ENCODE results near the gene SLX4.
A peak's percentile ranks its signal among the peaks of the same experiment; 100 is the strongest.
"Not testable (repeated sequence)": the region's sequence is repeated elsewhere in the genome, so short reads cannot be mapped to it uniquely, and the experiment has no call there.

Gene SLX4

GRCh38 chr16:3641801-3642396 lies 30.5 kb upstream of the SLX4 start:
- FAIRE-seq, result no peak

- no peak for FAIRE-seq
Observed at GRCh38 chr16:3640632-3641501, 29.5 kb upstream of the SLX4 start.

- FAIRE-seq, result no peak
Observed at GRCh38 chr16:3640207-3640606, 28.8 kb upstream of the SLX4 start.

- no peak for FAIRE-seq
Observed at GRCh38 chr16:3638916-3639644, 27.7 kb upstream of the SLX4 start.

GRCh38 chr16:3637371-3637923 lies 26.0 kb upstream of the SLX4 start:
- no peak for FAIRE-seq

GRCh38 chr16:3625911-3626732 lies 14.7 kb upstream of the SLX4 start:
- FAIRE-seq, result peak; percentile 94

- FAIRE-seq, result no peak
Observed at GRCh38 chr16:3625331-3625730, 13.9 kb upstream of the SLX4 start.

- FAIRE-seq, result no peak
Observed at GRCh38 chr16:3623642-3624041, 12.2 kb upstream of the SLX4 start.

GRCh38 chr16:3618769-3619141 lies 7.3 kb upstream of the SLX4 start:
- no peak for FAIRE-seq

- FAIRE-seq, result no peak
Observed at GRCh38 chr16:3612510-3613466, 1.4 kb upstream of the SLX4 start.

- FAIRE-seq, result no peak
Observed at GRCh38 chr16:3610698-3611145, 684 bp downstream of the SLX4 start.

GRCh38 chr16:3609895-3610697 lies 1.3 kb downstream of the SLX4 start:
- no peak for FAIRE-seq

- not testable (repeated sequence) for FAIRE-seq
Observed at GRCh38 chr16:3608976-3609375, 2.4 kb downstream of the SLX4 start.

- no peak for FAIRE-seq
Observed at GRCh38 chr16:3608069-3608468, 3.3 kb downstream of the SLX4 start.

GRCh38 chr16:3607634-3608033 lies 3.8 kb downstream of the SLX4 start:
- FAIRE-seq, result no peak

GRCh38 chr16:3607161-3607560 lies 4.2 kb downstream of the SLX4 start:
- no peak for FAIRE-seq

- no peak for FAIRE-seq
Observed at GRCh38 chr16:3606441-3606840, 5.0 kb downstream of the SLX4 start.

- FAIRE-seq, result no peak
Observed at GRCh38 chr16:3602320-3602653, 9.1 kb downstream of the SLX4 start.

- no peak for FAIRE-seq
Observed at GRCh38 chr16:3601614-3602319, 9.6 kb downstream of the SLX4 start.

GRCh38 chr16:3599922-3600321 lies 11.5 kb downstream of the SLX4 start:
- FAIRE-seq, result no peak

All from G401.6 (cell line).